IMR-90 (cell line): ENCODE results near the gene CCDC92.

Experiments used
- CEBPB ChIP-seq: IDR thresholded peaks from 2 replicates; pipeline ENCODE4 v1.6.1; 2012; ENCODE audit warnings: low read depth, low read length, improper control_type of control experiment
- CHD1 ChIP-seq: IDR thresholded peaks from 2 replicates; pipeline ENCODE4 v1.6.1; 2012; ENCODE audit warnings: low read depth, low read length, improper control_type of control experiment
- ELK1 ChIP-seq: fragments of 150-350 bp; IDR thresholded peaks from 2 replicates; pipeline ENCODE4 v1.6.1; 2016; ENCODE audit warnings: low read depth, mild to moderate bottlenecking, low read length, moderate library complexity, borderline replicate concordance
- MXI1 ChIP-seq: IDR thresholded peaks from 2 replicates; pipeline ENCODE4 v1.6.1; 2012; ENCODE audit warnings: low read depth, mild to moderate bottlenecking, low read length, moderate library complexity, borderline replicate concordance
- POLR2A ChIP-seq: IDR thresholded peaks from 2 replicates; pipeline ENCODE4 v1.6.1; 2012; ENCODE audit warnings: mild to moderate bottlenecking, low read depth, low read length
- RAD21 ChIP-seq: IDR thresholded peaks from 2 replicates; pipeline ENCODE4 v1.6.1; 2012; ENCODE audit warnings: low read length, improper control_type of control experiment
- RCOR1 ChIP-seq: IDR thresholded peaks from 2 replicates; pipeline ENCODE4 v1.6.1; 2012; ENCODE audit warnings: mild to moderate bottlenecking, low read length, improper control_type of control experiment; ENCODE audit not compliant: insufficient replicate concordance
- SMC3 ChIP-seq: fragments of 150-350 bp; IDR thresholded peaks from 2 replicates; pipeline ENCODE4 v1.6.1; 2016; ENCODE audit warnings: low read depth, mild to moderate bottlenecking, antibody characterized with exemption, low read length, moderate library complexity
- USF2 ChIP-seq: fragments of 150-350 bp; IDR thresholded peaks from 2 replicates; pipeline ENCODE4 v1.6.1; 2017; ENCODE audit warnings: mild to moderate bottlenecking, antibody characterized with exemption, low read length, low read depth
- TF ChIP-seq, protein P1 (sequence below): conservative IDR thresholded peaks from 2 replicates; pipeline ENCODE4 v1.5.1; 2012; ENCODE audit warnings: mild to moderate bottlenecking, low read depth, low read length, improper control_type of control experiment

DNA sequence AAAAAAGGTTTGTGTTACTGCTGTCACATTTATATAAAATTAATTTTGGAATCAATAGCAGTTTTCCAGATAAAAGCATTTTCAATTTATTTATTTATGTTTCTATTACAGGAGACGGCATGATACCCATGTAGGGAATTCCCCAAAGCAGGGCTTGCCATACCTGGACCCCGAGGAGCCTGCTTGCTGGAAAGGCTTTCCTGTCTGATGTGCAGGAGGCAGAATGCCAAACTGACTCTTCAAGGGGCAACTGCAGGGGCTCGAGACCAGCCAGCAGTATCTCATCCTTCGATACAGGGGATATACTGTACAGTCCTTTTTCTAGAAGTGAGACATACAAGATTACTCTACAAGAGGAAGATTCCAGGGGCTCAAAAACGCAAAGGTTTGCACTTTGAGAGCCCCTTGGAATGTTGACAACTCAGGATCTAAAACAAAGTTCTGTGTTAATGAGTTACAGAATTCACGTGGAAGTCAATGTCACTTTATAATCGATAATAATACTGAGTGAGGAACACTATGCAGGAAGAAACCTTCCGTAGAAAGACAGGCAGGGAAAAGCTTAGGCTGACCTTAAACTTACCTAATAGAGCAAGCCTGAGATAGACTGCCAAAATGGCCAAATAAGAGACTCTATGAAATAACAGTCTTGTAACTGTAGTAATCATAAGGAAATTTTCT, 38.9 kb upstream of the CCDC92 start:
- TF ChIP-seq, protein P1, sequence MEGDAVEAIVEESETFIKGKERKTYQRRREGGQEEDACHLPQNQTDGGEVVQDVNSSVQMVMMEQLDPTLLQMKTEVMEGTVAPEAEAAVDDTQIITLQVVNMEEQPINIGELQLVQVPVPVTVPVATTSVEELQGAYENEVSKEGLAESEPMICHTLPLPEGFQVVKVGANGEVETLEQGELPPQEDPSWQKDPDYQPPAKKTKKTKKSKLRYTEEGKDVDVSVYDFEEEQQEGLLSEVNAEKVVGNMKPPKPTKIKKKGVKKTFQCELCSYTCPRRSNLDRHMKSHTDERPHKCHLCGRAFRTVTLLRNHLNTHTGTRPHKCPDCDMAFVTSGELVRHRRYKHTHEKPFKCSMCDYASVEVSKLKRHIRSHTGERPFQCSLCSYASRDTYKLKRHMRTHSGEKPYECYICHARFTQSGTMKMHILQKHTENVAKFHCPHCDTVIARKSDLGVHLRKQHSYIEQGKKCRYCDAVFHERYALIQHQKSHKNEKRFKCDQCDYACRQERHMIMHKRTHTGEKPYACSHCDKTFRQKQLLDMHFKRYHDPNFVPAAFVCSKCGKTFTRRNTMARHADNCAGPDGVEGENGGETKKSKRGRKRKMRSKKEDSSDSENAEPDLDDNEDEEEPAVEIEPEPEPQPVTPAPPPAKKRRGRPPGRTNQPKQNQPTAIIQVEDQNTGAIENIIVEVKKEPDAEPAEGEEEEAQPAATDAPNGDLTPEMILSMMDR: no peak
- TF ChIP-seq CEBPB (no peak), POLR2A (no peak), SMC3 (no peak), CHD1 (no peak), RAD21 (no peak), USF2 (no peak), RCOR1 (no peak), ELK1 (no peak), MXI1 (no peak)
